GM23248 (cell line): ENCODE measurements around the gene SH3RF3. TPM values are rescaled to one million over a fixed set of nuclear protein-coding genes. Genes with fewer than 3 reads are reported as not detected.
A peak's percentile ranks its signal among the peaks of the same experiment; 100 is the strongest.

Experiments
- DNase-seq: peaks from one replicate; pipeline ENCODE4 v3.0.0-alpha.2; 2015
- H2AFZ ChIP-seq: fragments of 200-600 bp; sonication (generic); 2 replicates; pipeline ENCODE4 v1.6.1; 2016; ENCODE audit warnings: antibody characterized with exemption
- H3F3A ChIP-seq: fragments of 200-600 bp; sonication (generic); 2 replicates; pipeline ENCODE4 v1.6.1; 2016; ENCODE audit warnings: mild to moderate bottlenecking, antibody characterized with exemption, mixed run types; ENCODE audit not compliant: insufficient read depth
- H3K27ac ChIP-seq: fragments of 200-600 bp; sonication (generic); 2 replicates; pipeline ENCODE4 v1.5.1; 2016; ENCODE audit warnings: mild to moderate bottlenecking
- H3K27me3 ChIP-seq: fragments of 200-600 bp; sonication (generic); replicated peaks from 2 replicates; pipeline ENCODE4 v1.6.1; 2016; ENCODE audit warnings: mild to moderate bottlenecking; ENCODE audit not compliant: insufficient read depth
- H3K36me3 ChIP-seq: fragments of 200-600 bp; sonication (generic); 2 replicates; pipeline ENCODE4 v1.6.1; 2016; ENCODE audit warnings: low read depth, mild to moderate bottlenecking
- H3K4me1 ChIP-seq: fragments of 200-600 bp; sonication (generic); 2 replicates; pipeline ENCODE4 v1.6.1; 2016; ENCODE audit warnings: mild to moderate bottlenecking; ENCODE audit not compliant: insufficient read depth
- H3K4me2 ChIP-seq: fragments of 200-600 bp; sonication (generic); one replicate; pipeline ENCODE4 v1.6.1; 2016; ENCODE audit warnings: mild to moderate bottlenecking; ENCODE audit not compliant: unreplicated experiment
- H3K4me3 ChIP-seq: fragments of 200-600 bp; sonication (generic); 2 replicates; pipeline ENCODE4 v1.5.1; 2016; ENCODE audit warnings: mild to moderate bottlenecking
- H3K79me2 ChIP-seq: fragments of 200-600 bp; sonication (generic); 2 replicates; pipeline ENCODE4 v1.6.1; 2016; ENCODE audit warnings: mild to moderate bottlenecking; ENCODE audit not compliant: insufficient read depth
- H3K9ac ChIP-seq: fragments of 200-600 bp; sonication (generic); 2 replicates; pipeline ENCODE4 v1.6.1; 2016; ENCODE audit warnings: mild to moderate bottlenecking
- H3K9me2 ChIP-seq: fragments of 200-600 bp; sonication (generic); 2 replicates; pipeline ENCODE4 v1.6.1; 2016; ENCODE audit warnings: mixed run types, mild to moderate bottlenecking, moderate library complexity; ENCODE audit not compliant: insufficient read depth
- H3K9me3 ChIP-seq: fragments of 200-600 bp; sonication (generic); one replicate; pipeline ENCODE4 v1.6.1; 2017; ENCODE audit warnings: low read depth
- H4K20me1 ChIP-seq: fragments of 200-600 bp; sonication (generic); 2 replicates; pipeline ENCODE4 v1.6.0; 2016; ENCODE audit not compliant: insufficient read depth
- EZH2 ChIP-seq: fragments of 200-600 bp; sonication (generic); IDR thresholded peaks from 2 replicates; pipeline ENCODE4 v1.6.1; 2018; ENCODE audit warnings: antibody characterized with exemption, mild to moderate bottlenecking; ENCODE audit not compliant: insufficient read depth, poor library complexity, severe bottlenecking
- EZH2phosphoT487 ChIP-seq: fragments of 200-600 bp; sonication (generic); IDR thresholded peaks from 2 replicates; pipeline ENCODE4 v1.6.1; 2018; ENCODE audit warnings: antibody characterized with exemption, moderate library complexity, mild to moderate bottlenecking, low read depth; ENCODE audit not compliant: insufficient read depth
- WGBS, 2 experiments: methylation state at CpG; one replicate each; pipeline ENCODE4 v1.1.6; 2015 to 2017; ENCODE audit warnings: low lambda C conversion rate in 2 of 2, low coverage in 1 of 2; ENCODE audit errors: missing lambda C conversion rate in 2 of 2; 5-methylcytosine and 5-hydroxymethylcytosine counted together
- in situ Hi-C: fragments of 300-500 bp; cut with MboI; formaldehyde crosslinking; loops from 2 replicates; pipeline ENCODE4 v1.15.0; 2020
- polyA plus RNA-seq: library from polyadenylated mRNA; unstranded; fragments of >200 nt; fragmentation: Nextera tagmentation; extraction: Ambion mirVana; gene quantifications from 2 replicates; pipeline ENCODE4 v1.2.1, GENCODE V29; 2016
- total RNA-seq: library from RNA; depleted of rRNA; stranded (reverse); fragments of >200 nt; shearing (Covaris generic); gene quantifications from 2 replicates; pipeline ENCODE4 v1.2.3, GENCODE V29; 2014

The SH3RF3 gene
- total and polyA plus RNA-seq, 2 experiments from 2014 or later = 1.5 to 5.2 TPM

- Histone ChIP-seq H3K9me2 (no peaks in the 10 kb centered on the region), H3K27ac (peak overlapping the region; percentile 54), H3K27me3 (no peaks in the 10 kb centered on the region), H3K4me3 (peak overlapping the region; percentile 67), H4K20me1 (no peaks in the 10 kb centered on the region), H3K79me2 (peaks cover 11% of the 10 kb centered on the region; the same call in 1 of the 2 replicates), H3F3A (peaks cover 36% of the 10 kb centered on the region), H3K9ac (peak overlapping the region; percentile 55; the same call in 1 of the 2 replicates), H2AFZ (no peak overlapping the region; the same call in 1 of the 2 replicates), H3K4me1 (peaks cover 57% of the 10 kb centered on the region), H3K36me3 (no peaks in the 10 kb centered on the region), H3K4me2 (peak overlapping the region; percentile 89), H3K9me3 (no peaks in the 10 kb centered on the region)
- 36 to 37% methylated on average over 24 of the region's 24 CpGs for WGBS, 2 experiments
- peak; percentile 99 for DNase-seq
- in situ Hi-C loops = no loop called here
- TF ChIP-seq EZH2 (no peak), EZH2phosphoT487 (no peak)
Measured at GRCh38 chr2:109331896-109332848, 203.2 kb downstream of the SH3RF3 start.

- H3F3A ChIP-seq = peaks cover 42% of the 10 kb centered on the region
- H3K9me2 ChIP-seq = no peaks in the 10 kb centered on the region
- TF ChIP-seq EZH2phosphoT487 = no peak
- TF ChIP-seq EZH2 = no peak
- H3K9me3 ChIP-seq = no peaks in the 10 kb centered on the region
- 87 to 91% methylated on average over 9 of the region's 9 CpGs for WGBS, 2 experiments
- no peaks in the 10 kb centered on the region for H3K27me3 ChIP-seq
- H3K27ac ChIP-seq = no peak overlapping the region
- no peak for DNase-seq
- H3K4me2 ChIP-seq = peak overlapping the region; percentile 89
- no peaks in the 10 kb centered on the region for H4K20me1 ChIP-seq
- H3K36me3 ChIP-seq = no peaks in the 10 kb centered on the region
- peak overlapping the region; percentile 67 for H3K4me3 ChIP-seq
- peaks cover 64% of the 10 kb centered on the region for H3K4me1 ChIP-seq
- H3K79me2 ChIP-seq = peaks cover 11% of the 10 kb centered on the region; the same call in 1 of the 2 replicates
- H2AFZ ChIP-seq = no peak overlapping the region
- in situ Hi-C loops = no loop called here
- H3K9ac ChIP-seq = no peak overlapping the region
Measured at GRCh38 chr2:109332880-109333279, 203.9 kb downstream of the SH3RF3 start.

GRCh38 chr2:109333414-109334210 is 204.6 kb downstream of the SH3RF3 start:
- Histone ChIP-seq H3K27ac (no peak overlapping the region), H3K9me2 (no peaks in the 10 kb centered on the region)
- in situ Hi-C loops = no loop called here

GRCh38 chr2:109335631-109336176 is 206.7 kb downstream of the SH3RF3 start:
- 1 to 2% methylated on average over 12 of the region's 12 CpGs for WGBS, 2 experiments
- H3K9me2 ChIP-seq = no peaks in the 10 kb centered on the region
- H3K79me2 ChIP-seq = 0 out of 2 replicates have a peak, but pooled peaks cover 2% of the 10 kb centered on the region
- H3K36me3 ChIP-seq = no peaks in the 10 kb centered on the region
- H3K27me3 ChIP-seq = no peaks in the 10 kb centered on the region
- H3K9me3 ChIP-seq = no peaks in the 10 kb centered on the region
- peaks cover 67% of the 10 kb centered on the region for H3K4me1 ChIP-seq
- peak overlapping the region; percentile 90 for H3K27ac ChIP-seq
- peak overlapping the region; percentile 93 for H3K4me2 ChIP-seq
- in situ Hi-C loops = no loop called here
- DNase-seq = peak; percentile 81
- peak overlapping the region; percentile 67 for H3K4me3 ChIP-seq
- TF ChIP-seq EZH2phosphoT487 (no peak), EZH2 (no peak)
- H3F3A ChIP-seq = peaks cover 53% of the 10 kb centered on the region
- H3K9ac ChIP-seq = peak overlapping the region; percentile 74
- no peaks in the 10 kb centered on the region for H4K20me1 ChIP-seq
- peak overlapping the region; percentile 55 for H2AFZ ChIP-seq

More at GRCh38 chr2:109333414-109334210, 204.6 kb downstream of the SH3RF3 start:
- H2AFZ ChIP-seq = no peak overlapping the region
- TF ChIP-seq EZH2 = no peak
- no peak for TF ChIP-seq EZH2phosphoT487
- H3K36me3 ChIP-seq = no peaks in the 10 kb centered on the region
- no peaks in the 10 kb centered on the region for H3K9me3 ChIP-seq
- peak; percentile 51 for DNase-seq
- H3K4me2 ChIP-seq = no peak overlapping the region
- 91 to 92% methylated on average over 7 of the region's 7 CpGs for WGBS, 2 experiments
- H3K9ac ChIP-seq = no peak overlapping the region
- peaks cover 5% of the 10 kb centered on the region; the same call in 1 of the 2 replicates for H3K79me2 ChIP-seq
- peaks cover 66% of the 10 kb centered on the region for H3K4me1 ChIP-seq
- no peak overlapping the region for H3K4me3 ChIP-seq
- no peaks in the 10 kb centered on the region for H4K20me1 ChIP-seq
- no peaks in the 10 kb centered on the region for H3K27me3 ChIP-seq
- peaks cover 49% of the 10 kb centered on the region for H3F3A ChIP-seq
